ENCODE results near the gene CEP112.

Gene CEP112

GRCh38 chr17:66200685-66201092, 8.8 kb upstream of the CEP112 start:
- no peak overlapping the region for H3K9ac ChIP-seq
- no peaks in the 10 kb centered on the region for H4K20me1 ChIP-seq (ENCODE audit: insufficient read depth)
- H3K4me2 ChIP-seq, result no peak overlapping the region
- H3K36me3 ChIP-seq (ENCODE audit: insufficient read depth), result no peaks in the 10 kb centered on the region
- H3K4me3 ChIP-seq (IDR thresholded peaks at IDR 0.05; ENCODE audit: insufficient read depth, low read depth, low read length), result no peak overlapping the region
- H3K4me1 ChIP-seq (ENCODE audit: low read depth, poor library complexity, severe bottlenecking), result no peaks in the 10 kb centered on the region
- no peak overlapping the region for H2AFZ ChIP-seq (ENCODE audit: low read depth)
- H3K27ac ChIP-seq, result no peak overlapping the region
- no peaks in the 10 kb centered on the region for H3K27me3 ChIP-seq (ENCODE audit: insufficient read depth, low read depth)
- H3K79me2 ChIP-seq (ENCODE audit: insufficient read depth, low read depth), result no peaks in the 10 kb centered on the region
- TF ChIP-seq CTCF (conservative IDR thresholded peaks at IDR 0.05; ENCODE audit: low read depth, low read length), result peak; percentile 56

- no peaks in the 10 kb centered on the region for H3K27me3 ChIP-seq (ENCODE audit: insufficient read depth, low read depth)
- H3K4me3 ChIP-seq (IDR thresholded peaks at IDR 0.05; ENCODE audit: insufficient read depth, low read depth, low read length), result no peak overlapping the region
- no peak overlapping the region for H3K4me2 ChIP-seq
- no peaks in the 10 kb centered on the region for H3K36me3 ChIP-seq (ENCODE audit: insufficient read depth)
- H3K79me2 ChIP-seq (ENCODE audit: insufficient read depth, low read depth), result no peaks in the 10 kb centered on the region
- TF ChIP-seq CTCF (conservative IDR thresholded peaks at IDR 0.05; ENCODE audit: low read depth, low read length), result no peak
- no peak overlapping the region for H2AFZ ChIP-seq (ENCODE audit: low read depth)
- no peak overlapping the region for H3K9ac ChIP-seq
- no peaks in the 10 kb centered on the region for H4K20me1 ChIP-seq (ENCODE audit: insufficient read depth)
- H3K27ac ChIP-seq, result no peak overlapping the region
- H3K4me1 ChIP-seq (ENCODE audit: low read depth, poor library complexity, severe bottlenecking), result no peaks in the 10 kb centered on the region
Observed at GRCh38 chr17:66198242-66198641, 6.3 kb upstream of the CEP112 start.

GRCh38 chr17:66192378-66192687, 400 bp upstream of the CEP112 start:
- H3K4me3 ChIP-seq (IDR thresholded peaks at IDR 0.05; ENCODE audit: insufficient read depth, low read depth, low read length), result no peak overlapping the region
- H3K9ac ChIP-seq, result no peak overlapping the region

GRCh38 chr17:66190738-66191592, 968 bp downstream of the CEP112 start:
- H3K4me2 ChIP-seq, result peak overlapping the region; percentile 94
- no peaks in the 10 kb centered on the region for H4K20me1 ChIP-seq (ENCODE audit: insufficient read depth)
- peak overlapping the region; percentile 74 for H3K9ac ChIP-seq
- no peaks in the 10 kb centered on the region for H3K27me3 ChIP-seq (ENCODE audit: insufficient read depth, low read depth)
- H3K36me3 ChIP-seq (ENCODE audit: insufficient read depth), result no peaks in the 10 kb centered on the region
- H3K4me3 ChIP-seq (IDR thresholded peaks at IDR 0.05; ENCODE audit: insufficient read depth, low read depth, low read length), result no peak overlapping the region
- peak overlapping the region; percentile 95 for H2AFZ ChIP-seq (ENCODE audit: low read depth)
- H3K27ac ChIP-seq, result 0 out of 2 replicates have a peak overlapping the region, but pooled peaks have one; percentile 40
- peaks cover 23% of the 10 kb centered on the region for H3K4me1 ChIP-seq (ENCODE audit: low read depth, poor library complexity, severe bottlenecking)
- TF ChIP-seq CTCF (conservative IDR thresholded peaks at IDR 0.05; ENCODE audit: low read depth, low read length), result no peak
- no peaks in the 10 kb centered on the region for H3K79me2 ChIP-seq (ENCODE audit: insufficient read depth, low read depth)

More at GRCh38 chr17:66192378-66192687, 400 bp upstream of the CEP112 start:
- H4K20me1 ChIP-seq (ENCODE audit: insufficient read depth), result no peaks in the 10 kb centered on the region
- H3K27me3 ChIP-seq (ENCODE audit: insufficient read depth, low read depth), result no peaks in the 10 kb centered on the region
- H3K4me1 ChIP-seq (ENCODE audit: low read depth, poor library complexity, severe bottlenecking), result peaks cover 23% of the 10 kb centered on the region
- TF ChIP-seq CTCF (conservative IDR thresholded peaks at IDR 0.05; ENCODE audit: low read depth, low read length), result no peak
- no peaks in the 10 kb centered on the region for H3K36me3 ChIP-seq (ENCODE audit: insufficient read depth)
- H3K27ac ChIP-seq, result peak overlapping the region; percentile 46
- H2AFZ ChIP-seq (ENCODE audit: low read depth), result peak overlapping the region; percentile 95
- peak overlapping the region; percentile 94 for H3K4me2 ChIP-seq
- no peaks in the 10 kb centered on the region for H3K79me2 ChIP-seq (ENCODE audit: insufficient read depth, low read depth)
